GM21360 (cell line): ENCODE data around the gene CACNA1B.

Experiments
- ATAC-seq: cut with Tn5 transposase; IDR thresholded peaks from one replicate; pipeline ENCODE4 v1.9.1; 2021; ENCODE audit warnings: mild to moderate bottlenecking, moderate library complexity; ENCODE audit not compliant: unreplicated experiment

Gene CACNA1B

DNA sequence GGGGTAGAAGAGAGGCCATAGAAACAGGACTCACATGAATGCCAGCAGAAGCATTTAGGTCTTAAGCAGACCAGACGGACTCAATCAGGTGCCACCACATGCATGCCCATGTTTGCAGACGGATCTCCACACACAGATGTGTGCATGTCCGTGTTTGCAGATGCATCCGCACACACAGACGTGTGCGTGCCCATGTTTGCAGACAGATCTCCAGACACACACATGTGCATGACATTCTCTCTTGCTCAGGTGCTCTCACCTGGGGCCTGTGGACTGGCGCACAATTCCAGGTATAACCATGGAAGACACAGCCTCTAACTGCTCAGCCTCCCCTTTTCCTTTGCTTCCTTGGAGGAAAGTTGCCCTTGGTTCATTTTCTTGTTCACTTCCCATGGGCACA is 148.3 kb downstream of the CACNA1B start:
- ATAC-seq = no peak

DNA sequence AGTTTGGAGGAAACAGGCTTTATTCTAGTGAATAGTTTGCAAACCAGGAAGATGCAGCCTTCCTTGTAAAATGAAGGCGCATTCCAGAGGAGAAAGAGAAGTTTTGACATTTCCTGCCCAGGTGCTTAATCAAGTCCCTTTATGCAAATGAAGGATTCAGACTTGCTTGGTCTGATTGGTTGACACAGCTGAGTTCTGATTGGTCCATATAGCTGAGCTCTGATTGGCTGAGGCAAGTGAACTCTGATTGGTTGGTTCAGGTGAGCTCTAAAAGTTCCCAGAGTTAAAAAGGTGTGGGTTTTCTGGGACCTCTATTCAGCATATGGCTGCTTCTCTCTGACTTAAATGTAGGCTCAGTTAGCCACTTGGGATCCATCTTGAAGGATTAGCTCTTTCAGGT is 151.0 kb downstream of the CACNA1B start:
- no peak for ATAC-seq

DNA sequence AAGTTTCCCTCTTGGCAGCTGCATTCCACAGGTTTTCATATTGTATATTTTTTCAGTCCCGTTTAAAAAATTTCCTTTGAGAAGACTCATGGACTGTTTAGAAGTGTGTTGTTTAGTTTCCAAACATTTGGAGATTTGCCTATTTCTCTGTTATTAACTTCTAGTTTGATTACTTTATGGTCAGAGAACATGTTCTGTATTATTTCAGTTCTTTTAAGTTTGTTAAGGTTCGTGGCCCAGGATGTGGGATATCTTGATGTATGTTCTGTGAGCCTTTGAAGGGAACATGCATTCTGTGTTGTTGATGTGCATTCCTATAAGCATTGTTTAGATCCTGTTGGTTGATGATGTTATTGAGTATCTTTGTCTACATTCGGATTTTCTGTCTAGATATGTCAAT is 153.6 kb downstream of the CACNA1B start:
- no peak for ATAC-seq

DNA sequence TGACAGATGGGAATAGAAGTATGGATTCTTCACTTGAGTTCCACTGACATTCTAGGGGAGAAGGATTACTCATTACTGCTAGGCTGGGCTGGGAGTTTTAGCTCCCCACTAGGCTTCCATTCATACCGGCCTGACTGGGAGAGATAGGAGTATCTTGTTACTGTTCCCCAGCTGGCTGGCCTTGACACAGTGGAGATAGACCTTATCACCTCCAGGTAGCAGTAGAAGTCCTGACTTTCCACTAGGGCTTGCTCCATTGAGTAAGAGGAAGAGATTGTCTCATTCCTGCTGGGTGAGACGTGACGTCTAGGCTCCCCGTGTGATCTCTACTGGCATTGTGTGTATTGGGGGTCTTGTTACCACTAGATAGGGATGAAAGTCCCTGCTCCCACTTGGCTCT is 156.4 kb downstream of the CACNA1B start:
- ATAC-seq = no peak

DNA sequence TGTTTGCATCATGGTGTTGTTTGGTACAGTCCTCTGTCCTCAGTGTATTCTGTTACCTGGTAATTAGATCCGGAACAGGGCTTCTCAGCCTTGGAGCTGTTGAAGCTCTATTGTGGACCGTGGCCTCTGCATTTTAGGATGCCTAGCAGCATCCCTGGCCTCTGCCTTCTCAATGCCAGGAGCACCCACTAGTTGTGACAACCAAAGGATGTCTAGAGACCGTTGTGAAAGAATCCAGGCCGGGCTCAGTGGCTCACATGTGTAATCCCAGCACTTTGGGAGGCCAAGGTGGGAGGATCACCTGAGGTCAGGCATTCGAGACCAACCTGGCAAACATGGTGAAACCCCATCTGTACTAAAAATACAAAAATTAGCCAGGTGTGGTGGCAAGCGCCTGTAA is 159.6 kb downstream of the CACNA1B start:
- no peak for ATAC-seq

DNA sequence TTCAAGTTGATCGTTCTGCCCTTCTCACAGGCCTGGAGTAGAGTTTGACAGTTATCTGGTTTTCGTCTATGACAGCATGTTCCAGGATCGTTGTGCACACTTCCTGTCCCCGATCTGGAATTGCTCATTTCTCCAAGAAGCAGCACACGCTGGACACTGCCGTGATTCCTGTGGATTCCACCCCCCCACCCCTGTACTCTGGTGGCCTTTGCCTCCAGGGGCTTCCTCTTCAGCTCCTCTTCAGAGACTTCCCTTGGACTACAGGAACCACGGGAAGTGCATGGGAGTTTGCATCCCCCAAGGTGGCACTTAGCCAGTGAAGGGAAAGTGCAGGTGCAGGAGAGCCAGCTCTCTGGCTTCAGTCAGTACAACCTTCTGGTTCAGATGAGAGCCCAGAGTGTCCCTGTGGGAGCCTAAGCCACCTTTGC is 160.7 kb downstream of the CACNA1B start:
- ATAC-seq = no peak

DNA sequence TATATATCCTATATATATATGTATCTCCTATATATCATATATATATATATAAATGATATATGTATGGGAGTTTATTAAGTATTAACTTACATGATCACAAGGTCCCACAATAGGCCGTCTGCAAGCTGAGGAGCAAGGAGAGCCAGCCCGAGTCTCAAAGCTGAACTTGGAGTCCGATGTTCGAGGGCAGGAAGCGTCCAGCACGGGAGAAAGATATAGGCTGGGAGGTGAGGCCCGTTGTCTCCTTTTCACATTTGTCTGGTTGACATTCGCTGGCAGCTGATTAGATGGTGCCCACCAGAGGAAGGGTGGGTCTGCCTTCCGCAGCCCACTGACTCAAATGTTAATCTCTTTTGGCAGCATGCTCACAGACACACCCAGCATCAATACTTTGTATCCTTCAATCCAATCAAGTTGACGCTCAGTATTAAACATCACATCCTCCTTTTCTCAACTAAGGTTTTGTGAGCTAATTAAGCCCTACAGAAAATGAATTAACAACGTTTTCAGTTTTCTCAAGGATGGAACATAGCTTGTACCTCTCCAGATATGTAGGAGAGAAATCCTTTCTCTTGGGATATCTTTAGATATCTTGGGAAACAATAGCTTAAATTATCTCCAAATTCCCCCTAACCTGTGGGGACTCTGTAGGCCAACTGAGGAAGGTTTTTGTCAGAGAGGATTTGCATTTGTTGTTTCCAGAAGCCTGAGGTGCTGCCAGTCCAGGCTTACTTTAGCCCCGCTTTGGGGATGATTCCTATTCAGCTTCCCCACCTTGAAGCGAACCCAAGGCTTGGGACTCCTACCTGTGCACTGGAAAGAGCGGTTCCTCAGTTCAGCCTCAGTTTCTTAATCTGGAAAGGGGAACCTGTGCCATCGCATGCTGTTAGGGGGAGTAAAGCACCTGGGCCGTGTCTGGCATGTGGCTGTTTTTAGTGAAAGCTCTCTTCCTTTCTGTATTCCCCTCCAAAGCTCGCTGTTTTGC is 163.2 kb downstream of the CACNA1B start:
- no peak for ATAC-seq

DNA sequence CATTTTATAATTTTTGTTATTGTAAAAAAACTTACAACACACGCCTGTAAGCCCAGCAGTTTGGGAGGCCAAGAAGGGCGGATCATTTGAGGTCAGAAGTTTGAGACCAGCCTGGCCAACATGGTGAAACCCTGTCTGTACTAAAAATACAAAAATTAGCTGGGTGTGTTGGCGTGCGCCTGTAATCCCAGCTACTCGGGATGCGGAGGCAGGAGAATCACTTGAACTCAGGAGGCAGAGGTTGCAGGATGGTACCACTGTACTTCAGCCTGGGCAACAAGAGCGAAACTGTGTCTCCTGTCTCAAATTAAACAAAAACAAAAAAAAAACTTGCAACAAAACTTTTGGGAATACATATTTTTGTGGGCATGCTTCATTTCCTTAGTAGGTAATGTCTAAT is 164.6 kb downstream of the CACNA1B start:
- no peak for ATAC-seq

DNA sequence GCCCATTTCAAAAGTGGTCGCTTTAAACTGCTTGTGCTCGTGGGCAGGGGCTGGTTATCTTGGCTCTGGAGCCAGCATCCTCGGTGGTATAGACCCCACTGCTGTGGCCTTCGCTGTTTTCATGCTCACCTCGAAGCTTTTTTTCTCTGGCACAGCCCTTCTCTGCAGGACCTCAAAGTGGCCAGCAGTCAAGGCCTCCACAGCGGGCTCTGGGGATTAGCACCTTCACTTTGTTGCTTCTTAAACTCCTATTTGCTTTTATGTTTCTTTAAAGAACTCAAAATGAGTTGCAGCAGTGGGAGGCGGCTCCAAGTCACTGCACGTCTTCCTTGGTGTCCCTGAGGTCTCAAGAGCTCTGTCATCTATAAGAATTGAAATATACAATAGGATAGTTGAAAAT is 165.1 kb downstream of the CACNA1B start:
- ATAC-seq = no peak

DNA sequence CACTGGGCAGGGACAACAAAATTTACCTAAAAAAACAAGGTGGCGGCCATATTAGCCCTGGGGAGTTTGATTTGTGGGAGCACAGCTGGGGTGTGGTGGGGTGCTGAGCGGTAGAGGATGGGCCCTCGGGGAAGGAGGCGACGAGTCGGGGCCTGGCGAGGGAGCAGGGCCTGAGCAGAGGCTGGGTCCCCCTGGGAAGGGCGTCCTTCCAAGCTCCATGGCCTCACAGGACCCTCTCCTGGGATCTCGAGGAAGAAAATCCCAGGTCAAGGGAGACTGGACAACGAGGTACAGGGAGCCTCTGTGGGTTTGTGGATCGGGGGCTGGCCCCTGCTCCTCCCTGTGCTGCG is 165.5 kb downstream of the CACNA1B start:
- no peak for ATAC-seq

DNA sequence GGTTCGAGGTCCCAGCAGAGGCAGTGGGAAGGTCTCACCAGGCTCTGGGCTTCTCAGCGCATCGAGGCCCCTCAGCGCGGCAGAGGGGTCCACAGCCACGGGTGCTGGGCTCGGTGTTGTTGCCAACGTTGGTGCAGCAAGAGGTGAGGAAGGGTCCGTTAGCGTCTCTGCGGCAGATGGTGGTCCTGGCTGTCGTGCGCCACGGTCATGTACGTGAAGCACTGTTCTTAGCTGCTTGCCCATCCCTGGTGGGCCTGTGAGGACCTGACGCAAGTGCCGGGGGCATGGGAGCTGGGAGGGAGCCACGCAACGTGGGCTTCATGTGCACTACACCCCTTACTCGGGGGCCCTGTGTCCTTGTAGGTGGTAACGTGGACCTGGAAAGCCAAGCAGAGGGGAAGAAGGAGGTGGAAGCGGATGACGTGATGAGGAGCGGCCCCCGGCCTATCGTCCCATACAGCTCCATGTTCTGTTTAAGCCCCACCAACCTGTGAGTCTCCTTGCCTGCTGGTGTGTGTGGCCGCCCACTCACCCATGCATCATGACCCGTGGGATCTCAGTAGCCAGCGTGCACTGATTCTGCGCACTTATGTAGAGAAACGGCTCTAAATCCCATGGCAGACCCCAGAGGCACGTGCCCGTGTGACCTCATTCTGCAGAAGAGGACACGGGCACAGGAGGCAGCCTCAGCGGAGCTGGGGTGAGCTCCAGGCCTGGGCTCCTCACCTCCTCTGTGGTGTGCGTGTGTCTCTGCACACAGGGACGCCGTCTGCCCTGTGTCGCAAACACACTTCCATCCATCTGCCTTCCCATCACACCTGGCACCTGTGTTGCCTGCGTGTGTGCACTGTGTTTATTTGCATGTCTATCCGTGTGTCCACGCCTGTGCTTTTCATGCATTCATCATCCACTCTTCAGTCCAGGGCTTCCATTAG is 166.1 kb downstream of the CACNA1B start:
- ATAC-seq = no peak

DNA sequence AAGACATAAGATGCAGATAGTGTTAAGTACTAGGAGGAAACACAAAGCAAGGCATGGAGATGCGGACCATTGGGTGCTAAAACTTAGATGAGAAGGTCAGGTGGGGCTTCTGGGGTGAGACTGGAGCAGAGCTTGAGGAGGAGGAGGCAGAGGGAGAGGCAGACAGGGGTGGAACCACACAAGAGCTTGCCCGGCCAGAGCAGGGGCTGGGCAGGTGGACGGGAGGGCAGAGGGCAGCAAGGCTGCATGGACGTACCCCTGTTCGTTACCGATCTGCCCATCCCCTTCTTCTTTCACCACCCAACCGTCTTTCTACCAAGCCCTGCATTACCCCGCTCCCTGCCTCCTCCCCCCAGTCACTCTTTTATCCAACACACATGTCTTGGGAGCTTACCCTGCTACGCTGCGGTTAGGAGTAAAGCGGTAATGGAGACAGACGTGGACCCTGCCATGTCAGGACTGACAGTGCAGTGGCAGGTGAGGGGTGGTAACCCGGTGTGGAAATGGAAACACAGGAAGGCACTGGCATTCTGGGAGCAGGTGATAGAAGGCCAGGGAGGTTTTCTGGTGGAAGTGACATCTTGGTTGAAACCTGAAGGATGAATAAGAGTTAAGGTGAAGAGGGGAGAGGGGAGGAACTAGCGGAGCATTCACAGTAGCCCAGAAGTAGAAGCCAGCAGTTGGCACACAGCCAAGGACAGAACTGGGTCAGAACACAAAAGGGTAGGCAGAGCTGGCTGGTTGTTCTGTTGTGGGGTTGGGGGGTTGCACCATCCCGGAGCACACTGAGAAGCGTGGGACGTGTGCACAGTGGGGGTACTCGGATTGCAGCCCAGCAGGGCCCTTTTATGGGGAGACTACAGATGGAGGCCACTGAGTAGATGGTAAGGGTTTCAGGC is 167.2 kb downstream of the CACNA1B start:
- no peak for ATAC-seq

DNA sequence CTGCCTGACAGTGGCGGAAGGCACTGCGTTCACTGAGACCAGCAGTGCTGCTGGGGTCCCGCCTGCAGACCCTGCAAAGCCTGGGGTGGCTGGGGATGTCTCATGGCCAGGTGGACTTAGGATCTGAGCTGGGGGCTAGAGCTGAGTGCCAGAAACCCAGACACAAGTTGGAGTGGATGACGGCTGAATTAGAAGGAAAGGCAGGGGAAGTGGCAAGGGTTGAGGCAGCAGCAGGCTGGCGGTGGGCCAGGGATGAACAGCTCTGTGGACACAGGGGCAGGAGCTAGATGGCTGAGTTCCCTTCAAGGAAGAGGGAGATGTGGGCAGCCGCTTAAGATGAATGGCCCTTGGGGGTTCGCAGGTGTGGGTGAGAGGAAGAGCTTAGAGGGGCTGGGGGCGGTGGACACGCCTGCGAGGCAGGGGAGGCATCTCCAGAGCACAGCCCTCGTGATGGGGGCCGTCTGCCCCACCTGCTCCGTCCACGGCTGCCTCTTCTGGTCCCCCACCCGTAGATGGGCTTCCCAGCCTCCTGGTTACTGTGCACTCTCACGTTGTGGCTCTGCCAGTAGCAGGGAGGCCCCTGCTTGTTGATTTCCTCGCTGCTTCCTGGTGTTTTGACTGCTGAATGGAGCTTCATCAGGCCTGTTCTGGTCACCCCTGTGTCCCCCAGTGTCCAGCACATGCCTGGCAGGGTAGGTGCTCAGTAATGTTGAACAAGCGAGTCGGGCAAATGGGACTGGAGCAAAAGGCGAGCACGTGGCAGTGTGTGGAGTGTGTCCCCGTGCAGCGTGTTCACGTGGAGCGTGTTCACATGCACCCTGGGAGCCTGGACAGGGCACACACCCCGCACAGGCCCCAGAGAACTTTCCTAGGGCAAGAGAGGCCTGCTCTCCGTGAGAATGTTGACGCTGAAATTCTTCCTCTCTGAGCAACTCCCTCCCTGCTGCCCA is 168.2 kb downstream of the CACNA1B start:
- no peak for ATAC-seq

DNA sequence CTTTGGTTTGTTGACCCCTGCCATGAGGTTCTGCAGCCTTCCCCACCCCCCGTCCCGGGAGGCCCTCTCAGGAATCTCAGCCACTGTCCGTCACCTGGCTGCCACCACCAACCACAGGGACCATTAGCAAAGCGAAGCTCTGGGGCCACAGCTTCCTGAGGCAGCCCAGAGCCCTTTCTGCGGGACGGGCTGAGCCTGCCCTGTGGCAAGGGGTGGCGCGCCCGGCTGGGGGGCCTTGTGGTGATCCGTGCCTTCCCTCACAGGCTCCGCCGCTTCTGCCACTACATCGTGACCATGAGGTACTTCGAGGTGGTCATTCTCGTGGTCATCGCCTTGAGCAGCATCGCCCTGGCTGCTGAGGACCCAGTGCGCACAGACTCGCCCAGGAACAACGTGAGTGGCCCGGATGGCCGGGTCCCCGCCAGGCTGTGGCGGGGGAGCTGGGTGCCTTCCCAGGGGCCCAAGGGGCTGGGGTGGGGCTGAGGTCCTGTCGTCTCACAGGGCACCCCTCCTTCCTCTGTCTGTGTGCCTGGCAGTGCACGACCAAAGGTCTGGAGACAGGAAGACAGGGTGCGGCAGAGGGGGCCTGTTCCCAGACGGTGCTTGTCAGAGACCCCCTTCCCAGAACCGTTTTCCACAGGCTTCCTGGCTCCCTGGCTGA is 169.2 kb downstream of the CACNA1B start:
- no peak for ATAC-seq

DNA sequence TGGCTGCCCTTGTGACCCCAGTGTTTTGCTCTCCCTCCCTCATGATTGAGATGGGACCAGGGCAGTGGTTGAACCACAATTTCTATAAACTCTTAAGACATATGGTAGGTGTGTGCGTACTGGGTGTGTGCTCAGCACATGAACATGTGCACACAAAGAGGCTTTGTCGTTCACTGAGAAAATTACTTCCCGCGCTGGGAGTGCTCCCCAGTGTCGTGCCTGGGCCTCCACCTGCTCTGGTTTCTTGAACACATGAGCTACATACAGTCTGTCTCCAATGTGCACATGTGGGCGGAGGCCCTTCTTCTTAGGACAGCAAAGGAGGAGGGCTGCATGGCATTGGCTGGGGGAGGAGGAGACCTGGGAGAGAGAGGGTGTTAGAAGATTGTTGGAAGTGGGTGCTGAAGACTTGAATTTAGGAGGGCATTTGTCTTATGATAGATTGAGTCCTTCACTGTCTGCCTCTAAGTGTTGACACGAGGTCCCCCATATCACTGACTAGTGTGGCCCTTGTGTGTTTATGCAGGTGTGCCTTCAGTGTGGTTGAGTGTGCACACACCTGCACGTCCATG is 170.0 kb downstream of the CACNA1B start:
- no peak for ATAC-seq

DNA sequence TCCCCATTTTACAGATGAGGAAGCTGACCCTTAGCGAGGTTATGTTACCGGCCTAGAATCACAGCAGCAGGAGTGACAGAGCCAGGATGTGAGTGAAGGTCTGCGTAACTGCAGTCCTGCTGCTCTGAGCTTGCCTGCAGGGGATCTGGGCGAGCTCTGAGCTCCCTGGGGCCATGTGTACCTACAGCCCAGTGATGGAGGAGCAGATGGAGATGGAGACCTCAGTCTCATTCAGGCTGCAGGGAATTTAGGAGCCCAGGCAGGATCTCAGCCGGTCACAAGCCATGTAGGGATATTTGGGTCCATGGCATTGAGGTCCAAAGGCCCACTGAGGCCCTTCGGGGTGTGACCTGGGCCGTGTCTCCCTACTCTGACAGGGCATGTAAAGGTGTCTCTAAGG is 170.6 kb downstream of the CACNA1B start:
- no peak for ATAC-seq

DNA sequence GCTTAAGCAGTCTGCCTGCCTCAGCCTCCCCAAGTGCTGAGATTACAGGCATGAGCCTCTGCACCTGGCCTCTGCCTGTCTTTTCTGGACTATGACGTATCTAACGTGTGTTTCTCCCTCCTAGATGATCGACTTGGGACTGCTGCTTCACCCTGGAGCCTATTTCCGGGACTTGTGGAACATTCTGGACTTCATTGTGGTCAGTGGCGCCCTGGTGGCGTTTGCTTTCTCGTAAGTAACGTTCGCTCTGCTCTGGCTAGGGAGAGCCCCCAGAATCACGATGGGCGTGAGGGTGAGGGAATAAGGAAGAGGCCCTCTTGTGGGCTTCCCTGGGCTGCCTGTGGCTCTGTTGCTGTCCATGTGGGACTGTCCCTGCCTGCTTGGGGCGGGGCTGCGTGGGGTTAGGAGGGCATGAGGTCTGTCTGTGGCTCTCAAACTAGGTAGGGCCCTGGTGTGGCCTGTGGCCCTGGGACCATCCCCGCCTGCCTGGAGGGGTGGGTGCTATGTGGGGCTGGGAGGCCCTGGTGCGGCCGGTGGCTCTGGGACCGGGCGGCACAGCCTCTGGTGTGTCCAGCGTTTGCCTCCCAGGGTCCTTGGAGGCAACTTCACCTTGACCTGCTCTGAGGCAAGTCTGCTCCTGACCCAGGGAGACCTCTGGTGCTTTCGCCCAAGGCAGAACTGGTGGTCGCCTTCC is 171.7 kb downstream of the CACNA1B start:
- no peak for ATAC-seq

DNA sequence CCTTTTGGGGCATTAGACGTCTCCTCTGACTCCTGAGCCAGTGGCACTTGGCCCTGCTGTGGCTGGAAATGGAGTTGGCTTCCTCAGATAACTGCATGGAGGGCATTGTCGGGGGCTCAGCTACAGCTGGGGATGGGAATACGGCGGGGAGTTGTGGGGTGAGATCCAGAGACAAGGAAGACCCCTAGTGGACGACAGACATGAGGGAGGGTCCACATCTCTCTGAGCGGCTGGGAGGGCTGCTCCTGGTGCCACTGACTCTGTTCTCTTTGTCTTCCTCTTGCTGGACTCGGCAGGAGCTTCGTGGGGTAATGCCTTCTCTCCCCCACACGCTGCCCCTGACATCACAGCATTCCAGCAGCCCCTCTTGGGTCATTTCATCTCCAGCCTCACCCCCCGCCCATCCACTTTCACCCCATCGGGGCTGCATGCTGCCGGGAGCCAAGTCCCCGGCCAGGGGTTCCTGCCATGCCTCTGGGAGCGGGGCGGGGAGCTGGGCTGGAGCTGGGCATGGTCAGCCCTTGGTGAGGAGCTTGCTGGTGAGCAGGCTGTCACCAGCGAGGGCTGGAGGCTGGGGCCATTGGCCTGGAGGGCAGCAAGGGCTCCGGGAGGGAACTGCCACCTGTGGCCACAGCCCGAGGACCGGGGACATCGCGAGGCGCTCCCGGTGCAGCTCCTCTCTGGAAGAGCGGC is 172.3 kb downstream of the CACNA1B start:
- no peak for ATAC-seq
